GM10266 (cell line): ENCODE measurements around the gene NEDD4.

ENCODE experiments used
- DNase-seq: peaks from one replicate; pipeline ENCODE4 v3.0.0; 2012; ENCODE audit errors: extremely low spot score
- TF ChIP-seq, protein P1 (sequence below): IDR thresholded peaks from 2 replicates; pipeline ENCODE4 v1.5.1; 2012; ENCODE audit warnings: mild to moderate bottlenecking, low read depth; ENCODE audit not compliant: control insufficient read depth, insufficient read depth; ENCODE audit errors: missing control alignments

NEDD4 gene

DNA sequence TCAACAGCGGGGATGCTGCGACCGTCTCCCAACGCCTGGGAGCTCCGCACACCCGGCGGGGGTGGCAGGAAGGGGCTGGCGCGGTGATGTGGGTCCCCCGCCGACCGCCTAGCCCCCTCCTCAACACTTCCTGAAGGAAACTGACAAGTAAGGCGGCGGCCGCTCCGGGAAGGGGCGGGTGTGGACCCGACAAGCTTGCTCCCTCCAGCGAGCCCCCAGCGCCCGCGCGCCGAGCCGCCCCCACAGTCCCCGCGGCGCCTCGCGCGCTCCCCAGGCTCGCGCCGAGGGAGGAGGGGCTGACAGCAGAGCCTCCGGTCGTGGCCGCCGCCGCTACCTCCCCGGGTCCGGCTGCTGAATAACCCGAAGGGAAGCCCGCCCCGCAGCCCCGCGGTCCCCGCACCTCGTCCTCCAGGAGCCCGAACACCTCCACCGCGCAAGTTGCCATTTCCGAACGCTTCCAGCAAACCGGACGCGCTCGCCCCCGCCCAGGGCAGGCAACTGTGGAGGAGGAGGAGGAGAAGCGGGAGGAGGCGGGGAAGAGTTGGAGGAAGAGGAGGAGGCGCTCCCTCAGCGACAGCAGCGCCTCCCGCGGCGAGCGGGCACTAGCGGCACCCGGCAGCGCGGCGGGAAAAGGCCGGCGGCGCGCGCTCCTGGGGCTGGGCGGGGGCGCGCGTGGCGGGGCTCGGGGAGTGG, at the start of gene NEDD4:
TSS of gene NEDD4 (minus strand) at position 502 of the 693 bp plus-strand sequence. CDS start at position 445, 57 bp downstream.
- TF ChIP-seq, protein P1, sequence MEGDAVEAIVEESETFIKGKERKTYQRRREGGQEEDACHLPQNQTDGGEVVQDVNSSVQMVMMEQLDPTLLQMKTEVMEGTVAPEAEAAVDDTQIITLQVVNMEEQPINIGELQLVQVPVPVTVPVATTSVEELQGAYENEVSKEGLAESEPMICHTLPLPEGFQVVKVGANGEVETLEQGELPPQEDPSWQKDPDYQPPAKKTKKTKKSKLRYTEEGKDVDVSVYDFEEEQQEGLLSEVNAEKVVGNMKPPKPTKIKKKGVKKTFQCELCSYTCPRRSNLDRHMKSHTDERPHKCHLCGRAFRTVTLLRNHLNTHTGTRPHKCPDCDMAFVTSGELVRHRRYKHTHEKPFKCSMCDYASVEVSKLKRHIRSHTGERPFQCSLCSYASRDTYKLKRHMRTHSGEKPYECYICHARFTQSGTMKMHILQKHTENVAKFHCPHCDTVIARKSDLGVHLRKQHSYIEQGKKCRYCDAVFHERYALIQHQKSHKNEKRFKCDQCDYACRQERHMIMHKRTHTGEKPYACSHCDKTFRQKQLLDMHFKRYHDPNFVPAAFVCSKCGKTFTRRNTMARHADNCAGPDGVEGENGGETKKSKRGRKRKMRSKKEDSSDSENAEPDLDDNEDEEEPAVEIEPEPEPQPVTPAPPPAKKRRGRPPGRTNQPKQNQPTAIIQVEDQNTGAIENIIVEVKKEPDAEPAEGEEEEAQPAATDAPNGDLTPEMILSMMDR: peak; percentile 77
- DNase-seq: peak; percentile 93

DNA sequence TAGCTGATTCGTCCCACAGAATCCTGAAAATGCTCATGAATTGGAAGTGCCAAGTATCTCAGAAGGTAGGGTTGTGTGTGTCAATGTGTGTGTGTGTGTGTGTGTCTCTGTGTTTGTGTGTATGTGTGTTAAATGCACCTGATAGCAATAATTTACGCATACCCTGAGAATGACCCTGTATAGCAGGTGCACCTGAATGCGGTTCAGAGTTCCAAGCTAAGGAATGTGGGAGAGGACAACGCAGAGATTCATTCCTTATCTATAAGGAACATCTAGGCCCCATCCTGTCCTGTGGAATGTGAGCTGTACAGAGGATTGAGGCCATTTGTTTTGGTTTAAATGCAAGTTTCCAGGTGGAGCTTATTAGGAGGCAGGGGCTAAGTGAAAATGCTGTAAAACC, 49.1 kb upstream of the NEDD4 start:
- no peak for DNase-seq

DNA sequence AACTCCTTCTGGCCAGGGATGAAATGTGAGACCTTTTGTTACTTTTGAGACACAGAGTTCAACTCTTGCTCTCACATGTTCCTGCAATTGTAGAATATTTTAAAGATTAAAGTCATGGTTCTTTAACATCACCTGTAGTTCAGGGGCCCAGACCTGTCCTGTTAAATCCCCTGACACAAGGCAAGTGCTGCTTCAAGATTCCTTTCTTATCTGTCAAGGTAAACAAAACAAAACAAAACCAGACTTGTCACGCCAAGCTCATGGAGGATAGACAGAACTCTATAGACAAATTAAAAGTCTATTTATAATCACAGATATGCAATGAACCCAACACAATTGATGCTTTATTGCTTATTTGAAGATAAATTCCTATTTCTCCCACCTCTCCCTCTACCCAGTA, 48.6 kb upstream of the NEDD4 start:
- TF ChIP-seq, protein P1: no peak
- DNase-seq: no peak

More for the DNA sequence above, 49.1 kb upstream of the NEDD4 start:
- TF ChIP-seq, protein P1: no peak

DNA sequence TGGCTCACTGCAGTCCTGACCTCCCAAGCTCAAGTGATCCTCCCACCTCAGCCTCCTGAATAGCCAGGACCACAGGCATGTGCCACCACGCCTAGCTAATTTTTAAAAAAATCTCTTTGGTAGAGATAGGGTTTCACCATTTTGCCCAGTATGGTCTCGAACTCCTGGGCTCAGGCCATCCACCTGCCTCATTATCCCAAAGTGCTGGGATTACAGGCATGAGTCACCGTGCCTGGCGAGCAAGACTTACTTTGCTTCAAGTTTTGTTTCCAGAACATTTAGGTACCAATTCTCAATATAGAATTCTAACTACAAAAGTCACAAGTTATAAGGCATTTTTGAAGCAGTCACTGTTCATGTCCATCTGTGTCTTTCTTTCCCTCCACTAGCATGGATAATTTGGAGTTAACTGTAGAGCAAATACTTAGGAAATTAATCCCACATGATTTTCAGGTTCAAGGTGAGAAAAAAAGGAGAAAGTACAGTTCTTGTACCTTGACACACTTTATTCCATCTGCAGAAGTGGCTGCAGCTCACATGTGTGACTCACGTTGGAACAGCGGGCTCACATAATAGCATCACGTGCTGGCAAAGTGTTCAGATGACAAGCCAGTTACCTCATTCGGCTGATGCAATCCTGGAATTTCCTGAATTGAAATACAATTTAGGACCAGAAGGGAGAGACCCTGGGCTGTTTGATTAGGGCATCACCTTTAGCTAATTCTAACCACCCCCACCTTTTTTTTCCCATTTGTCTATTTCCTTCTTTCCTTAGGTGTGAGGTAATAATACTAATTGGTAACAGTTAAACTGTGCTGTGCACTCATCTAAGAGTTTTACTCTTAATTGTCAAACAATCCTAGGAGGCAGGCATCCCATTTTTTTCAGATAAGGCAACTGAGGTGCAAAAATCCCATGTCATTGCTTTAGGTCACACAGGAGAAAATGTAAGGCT, 46.9 kb upstream of the NEDD4 start:
- TF ChIP-seq, protein P1: no peak
- no peak for DNase-seq

DNA sequence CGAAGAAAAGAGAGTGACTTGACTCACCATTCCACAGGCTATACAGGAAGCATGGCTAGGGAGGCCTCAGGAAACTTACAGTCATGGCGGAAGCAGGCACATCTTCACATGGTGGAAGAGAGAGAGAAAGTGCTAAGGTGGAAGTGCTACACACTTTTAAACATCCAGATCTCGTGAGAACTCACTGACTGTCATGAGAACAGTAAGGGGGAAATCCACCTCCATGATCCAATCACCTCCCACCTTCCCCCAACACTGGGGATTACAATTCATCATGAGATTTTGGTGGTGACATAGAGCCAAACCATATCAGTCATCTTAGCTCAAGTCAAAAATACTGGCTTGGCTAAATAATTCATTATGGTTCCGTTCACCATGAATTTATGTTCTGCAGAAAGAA, 45.3 kb upstream of the NEDD4 start:
- TF ChIP-seq, protein P1: no peak
- no peak for DNase-seq

DNA sequence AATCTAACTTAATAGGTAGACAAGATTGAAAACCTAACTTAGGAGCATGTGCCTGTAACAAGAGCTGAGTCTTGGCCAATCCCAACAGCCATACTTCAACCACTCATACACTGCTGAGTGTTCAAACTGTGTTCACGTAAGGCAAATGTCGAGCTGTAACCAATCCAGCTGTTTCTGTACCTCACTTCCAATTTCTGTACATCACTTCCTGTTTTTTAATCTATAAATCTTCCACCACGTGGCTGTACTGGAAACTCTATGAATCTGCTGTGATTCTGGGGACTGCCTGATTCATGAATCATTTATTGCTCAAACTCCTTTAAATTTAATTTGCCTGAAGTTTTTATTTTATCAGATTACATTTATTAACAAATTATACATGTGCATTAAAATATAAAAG, 44.6 kb upstream of the NEDD4 start:
- DNase-seq: no peak
- TF ChIP-seq, protein P1: no peak
